Type B pancreatic cell (in vitro differentiated cells): ENCODE results near the gene ZCCHC7. TPM values are rescaled to one million over a fixed set of nuclear protein-coding genes. Genes with fewer than 3 reads are reported as not detected.
"Not testable (repeated sequence)": the region's sequence is repeated elsewhere in the genome, so short reads cannot be mapped to it uniquely, and the experiment has no call there.

Source experiments
- DNase-seq: peaks from one replicate; pipeline ENCODE4 v3.0.0; 2021; ENCODE audit warnings: mixed read lengths; ENCODE audit not compliant: unreplicated experiment; ENCODE audit errors: extremely low spot score
- H3K27ac Mint-ChIP-seq: 2 replicates; pipeline ENCODE4 v1.8.0; 2021; ENCODE audit warnings: mild to moderate bottlenecking, mixed read lengths
- H3K27me3 Mint-ChIP-seq: 2 replicates; pipeline ENCODE4 v1.8.0; 2021; ENCODE audit warnings: mixed read lengths
- H3K36me3 Mint-ChIP-seq: 2 replicates; pipeline ENCODE4 v1.8.0; 2021; ENCODE audit warnings: mixed read lengths
- H3K4me1 Mint-ChIP-seq: one replicate; pipeline ENCODE4 v1.8.0; 2021; ENCODE audit warnings: mixed read lengths; ENCODE audit not compliant: unreplicated experiment
- H3K4me3 Mint-ChIP-seq: 2 replicates; pipeline ENCODE4 v1.8.0; 2021; ENCODE audit warnings: mild to moderate bottlenecking, mixed read lengths
- H3K9me3 Mint-ChIP-seq: 2 replicates; pipeline ENCODE4 v1.8.0; 2021; ENCODE audit warnings: mixed read lengths
- long read RNA-seq: library from polyadenylated mRNA; unstranded; transcript quantifications from one replicate; pipeline ENCODE4 v2.0.0, GENCODE V29; 2020
- total RNA-seq: library from RNA; stranded (reverse); gene quantifications from 2 replicates; pipeline ENCODE4 v1.2.1, GENCODE V29; 2021; ENCODE audit warnings: low replicate concordance
- TF ChIP-seq, protein P1 (sequence below): fragments of 200-600 bp; sonication (generic); conservative IDR thresholded peaks from 2 replicates; pipeline ENCODE4 v1.5.0; 2021; ENCODE audit warnings: antibody characterized with exemption, mild to moderate bottlenecking

The ZCCHC7 gene
- total RNA-seq: 20.3 and 23.0 TPM in 2 replicates
- long read RNA-seq, transcript ZCCHC7-202 (9 exons, 2,619 nt): major isoform, 31 of 94 reads
- long read RNA-seq, partial matches to known transcripts: 20 of 94 reads
- long read RNA-seq, other reads (novel, unspliced or antisense): 43 of 94 reads

DNA sequence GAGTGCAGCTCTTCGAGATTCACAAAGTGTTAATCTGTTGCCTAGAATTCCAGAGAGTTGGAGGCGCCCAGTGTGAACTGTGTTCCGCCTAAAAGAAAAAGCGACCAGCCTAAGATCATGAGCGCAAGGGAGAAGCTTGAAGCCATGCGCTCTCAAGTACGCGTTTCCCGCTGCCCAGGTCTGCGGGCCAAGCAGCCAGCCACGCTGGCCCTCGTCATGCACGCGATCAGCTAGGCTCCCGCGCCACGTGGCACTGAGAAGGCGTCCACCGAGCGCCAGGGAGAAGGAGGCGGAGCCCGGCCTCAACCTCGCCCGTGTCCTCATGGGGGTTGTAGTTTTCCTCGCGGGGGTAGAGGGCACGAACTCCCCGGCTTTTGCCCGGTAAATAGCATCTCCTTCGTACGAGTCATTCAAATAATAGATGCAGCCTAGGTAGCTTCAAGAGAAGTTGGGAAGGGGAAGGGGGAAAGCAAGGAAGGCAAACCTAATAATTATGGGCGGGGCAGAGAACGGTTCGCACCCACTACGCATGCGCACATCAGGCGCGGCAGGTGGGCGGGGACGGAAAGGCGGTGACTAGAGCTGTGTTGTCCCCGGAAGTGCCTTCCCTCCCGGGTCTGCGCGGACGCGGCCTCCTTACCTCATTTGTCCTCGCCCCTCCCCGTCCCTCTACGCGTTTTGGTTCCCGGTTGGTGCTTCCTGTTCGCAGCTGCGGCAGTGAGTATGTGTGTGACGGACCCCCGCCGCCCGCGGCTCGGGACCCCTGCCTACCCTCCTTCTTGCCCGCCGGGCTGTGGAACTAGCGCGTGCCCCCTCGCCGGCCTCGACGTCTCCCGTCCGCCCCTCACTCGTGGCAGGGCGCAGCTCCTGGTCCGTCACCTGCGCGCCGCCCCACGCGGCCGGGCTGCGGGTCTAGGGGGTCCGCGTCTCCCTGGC is at the start of gene ZCCHC7:
Gene ZCCHC7, plus strand, starts transcription at position 668 of the 936 bp plus-strand sequence.
- peak within 1 kb of the TSS; percentile 99 for H3K4me3 Mint-ChIP-seq
- H3K27ac Mint-ChIP-seq: peak within 1 kb of the TSS; percentile 100
- peaks cover 4% of the 10 kb centered on the region for H3K9me3 Mint-ChIP-seq
- peak; percentile 97 for DNase-seq
- H3K4me1 Mint-ChIP-seq: peaks cover 17% of the 10 kb centered on the region
- no peaks in the 10 kb centered on the region for H3K36me3 Mint-ChIP-seq
- TF ChIP-seq, protein P1, sequence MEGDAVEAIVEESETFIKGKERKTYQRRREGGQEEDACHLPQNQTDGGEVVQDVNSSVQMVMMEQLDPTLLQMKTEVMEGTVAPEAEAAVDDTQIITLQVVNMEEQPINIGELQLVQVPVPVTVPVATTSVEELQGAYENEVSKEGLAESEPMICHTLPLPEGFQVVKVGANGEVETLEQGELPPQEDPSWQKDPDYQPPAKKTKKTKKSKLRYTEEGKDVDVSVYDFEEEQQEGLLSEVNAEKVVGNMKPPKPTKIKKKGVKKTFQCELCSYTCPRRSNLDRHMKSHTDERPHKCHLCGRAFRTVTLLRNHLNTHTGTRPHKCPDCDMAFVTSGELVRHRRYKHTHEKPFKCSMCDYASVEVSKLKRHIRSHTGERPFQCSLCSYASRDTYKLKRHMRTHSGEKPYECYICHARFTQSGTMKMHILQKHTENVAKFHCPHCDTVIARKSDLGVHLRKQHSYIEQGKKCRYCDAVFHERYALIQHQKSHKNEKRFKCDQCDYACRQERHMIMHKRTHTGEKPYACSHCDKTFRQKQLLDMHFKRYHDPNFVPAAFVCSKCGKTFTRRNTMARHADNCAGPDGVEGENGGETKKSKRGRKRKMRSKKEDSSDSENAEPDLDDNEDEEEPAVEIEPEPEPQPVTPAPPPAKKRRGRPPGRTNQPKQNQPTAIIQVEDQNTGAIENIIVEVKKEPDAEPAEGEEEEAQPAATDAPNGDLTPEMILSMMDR: no peak
- peaks cover 6% of the 10 kb centered on the region for H3K27me3 Mint-ChIP-seq

DNA sequence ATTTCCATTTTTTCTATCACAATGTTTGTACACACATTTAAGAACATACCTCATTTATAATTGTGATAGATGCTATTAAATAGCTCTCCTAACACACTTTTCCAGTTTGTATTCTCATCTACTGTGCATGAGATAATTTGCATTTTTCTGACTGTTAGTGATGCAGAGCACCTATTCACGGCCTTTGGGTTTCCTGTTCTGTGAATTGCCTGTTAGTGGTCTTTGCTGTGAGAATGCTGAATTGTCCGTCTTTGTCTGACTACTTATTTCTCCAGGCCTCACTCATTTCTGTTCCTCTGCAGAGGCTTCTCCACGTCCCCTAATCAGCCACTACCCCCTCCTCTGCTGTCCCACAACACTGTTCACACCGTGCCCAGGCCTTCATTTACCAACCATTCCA is 45.6 kb upstream of the ZCCHC7 start:
- H3K4me1 Mint-ChIP-seq, H3K36me3 Mint-ChIP-seq, H3K4me3 Mint-ChIP-seq, H3K27ac Mint-ChIP-seq, H3K9me3 Mint-ChIP-seq, DNase-seq: not testable (repeated sequence)
- peaks cover 52% of the 10 kb centered on the region for H3K27me3 Mint-ChIP-seq

DNA sequence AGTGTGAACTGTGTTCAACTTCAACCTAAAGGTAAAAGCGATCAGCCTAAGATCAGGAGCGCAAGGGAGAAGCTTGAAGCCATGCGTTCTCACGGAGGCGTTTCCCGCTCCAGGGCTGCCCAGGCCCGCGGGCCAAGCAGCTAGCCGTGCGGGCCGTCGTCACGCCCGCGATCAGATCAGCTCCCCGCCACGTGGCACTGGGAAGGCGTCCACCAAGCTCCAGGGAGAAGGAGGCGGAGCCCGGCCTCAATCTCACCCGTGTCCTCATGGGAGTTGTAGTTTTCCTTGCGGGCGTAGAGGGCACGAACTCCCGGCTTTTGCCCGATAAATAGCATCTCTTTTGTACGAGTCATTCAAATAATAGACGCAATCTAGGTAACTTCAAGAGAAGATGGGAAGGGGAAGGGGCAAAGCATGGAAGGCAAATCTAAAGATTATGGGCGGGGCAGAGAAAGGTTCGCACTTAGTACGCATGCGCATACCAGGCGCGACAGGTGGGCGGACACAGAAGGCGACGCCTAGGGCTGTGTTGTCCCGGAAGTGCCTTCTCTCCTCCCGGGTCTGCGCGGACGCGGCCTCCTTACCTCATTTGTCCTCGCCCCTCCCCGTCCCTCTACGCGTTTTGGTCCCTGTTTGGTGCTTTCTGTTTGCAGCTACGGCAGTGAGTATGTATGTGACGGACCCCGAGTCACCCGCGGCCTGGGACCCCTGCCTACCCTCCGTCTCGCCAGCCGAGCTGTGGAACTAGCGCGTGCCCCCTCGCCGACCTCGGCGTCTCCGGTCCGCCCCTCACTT is 40.8 kb upstream of the ZCCHC7 start:
- H3K4me3 Mint-ChIP-seq: peak overlapping the region; percentile 99
- no peaks in the 10 kb centered on the region for H3K36me3 Mint-ChIP-seq
- peak overlapping the region; percentile 94 for H3K27ac Mint-ChIP-seq
- TF ChIP-seq, protein P1: no peak
- no peaks in the 10 kb centered on the region for H3K9me3 Mint-ChIP-seq
- H3K4me1 Mint-ChIP-seq: peaks cover 14% of the 10 kb centered on the region
- DNase-seq: peak; percentile 89
- H3K27me3 Mint-ChIP-seq: peaks cover 30% of the 10 kb centered on the region

DNA sequence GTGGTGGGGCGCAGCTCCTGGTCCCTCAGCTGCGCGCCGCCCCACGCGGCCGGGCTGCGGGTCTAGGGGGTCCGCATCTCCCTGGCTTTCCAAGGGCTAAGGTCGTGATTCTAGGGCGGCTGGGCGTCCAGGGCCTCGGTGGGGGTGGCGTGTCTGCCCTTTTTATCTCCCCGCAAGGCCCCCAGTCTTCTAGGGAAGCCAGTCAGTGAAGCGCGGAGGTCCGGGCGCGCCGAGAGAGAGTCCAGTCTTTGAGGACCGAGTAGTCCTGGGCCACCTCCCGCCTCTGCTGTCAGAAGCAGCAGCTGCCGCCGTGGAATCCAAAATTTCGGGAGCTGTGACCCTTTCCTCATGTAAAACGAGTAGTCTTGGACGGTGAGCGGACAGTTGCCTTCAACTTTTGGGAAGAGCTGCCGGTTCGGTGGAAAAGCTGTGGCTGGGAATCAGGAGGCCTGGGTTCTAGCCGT is 40.2 kb upstream of the ZCCHC7 start:
- Mint-ChIP-seq H3K4me1 (peaks cover 14% of the 10 kb centered on the region), H3K27me3 (peaks cover 23% of the 10 kb centered on the region), H3K4me3 (peak overlapping the region; percentile 99), H3K27ac (peak overlapping the region; percentile 94)
- not testable (repeated sequence) for DNase-seq, H3K36me3 Mint-ChIP-seq, H3K9me3 Mint-ChIP-seq

DNA sequence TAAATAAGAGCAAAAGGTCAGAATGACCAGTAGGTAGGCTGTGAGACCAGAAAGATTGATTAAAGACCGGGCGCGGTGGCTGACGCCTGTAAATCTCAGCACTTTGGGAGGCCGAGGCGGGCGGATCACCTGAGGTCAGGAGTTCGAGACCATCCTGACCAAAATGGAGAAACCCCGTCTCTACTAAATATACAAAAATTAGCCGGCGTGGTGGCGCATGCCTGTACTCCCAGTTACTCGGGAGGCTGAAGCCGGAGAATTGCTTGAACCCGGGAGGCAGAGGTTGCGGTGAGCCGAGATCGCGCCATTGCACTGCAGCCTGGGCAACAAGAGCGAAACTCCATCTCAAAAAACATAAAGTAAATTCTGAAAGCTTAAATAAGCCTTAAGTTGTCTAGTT is 38.9 kb upstream of the ZCCHC7 start:
- H3K36me3 Mint-ChIP-seq, DNase-seq, H3K9me3 Mint-ChIP-seq, H3K27ac Mint-ChIP-seq: not testable (repeated sequence)
- peak overlapping the region; percentile 99 for H3K4me3 Mint-ChIP-seq
- peaks cover 10% of the 10 kb centered on the region for H3K27me3 Mint-ChIP-seq
- peaks cover 14% of the 10 kb centered on the region for H3K4me1 Mint-ChIP-seq

DNA sequence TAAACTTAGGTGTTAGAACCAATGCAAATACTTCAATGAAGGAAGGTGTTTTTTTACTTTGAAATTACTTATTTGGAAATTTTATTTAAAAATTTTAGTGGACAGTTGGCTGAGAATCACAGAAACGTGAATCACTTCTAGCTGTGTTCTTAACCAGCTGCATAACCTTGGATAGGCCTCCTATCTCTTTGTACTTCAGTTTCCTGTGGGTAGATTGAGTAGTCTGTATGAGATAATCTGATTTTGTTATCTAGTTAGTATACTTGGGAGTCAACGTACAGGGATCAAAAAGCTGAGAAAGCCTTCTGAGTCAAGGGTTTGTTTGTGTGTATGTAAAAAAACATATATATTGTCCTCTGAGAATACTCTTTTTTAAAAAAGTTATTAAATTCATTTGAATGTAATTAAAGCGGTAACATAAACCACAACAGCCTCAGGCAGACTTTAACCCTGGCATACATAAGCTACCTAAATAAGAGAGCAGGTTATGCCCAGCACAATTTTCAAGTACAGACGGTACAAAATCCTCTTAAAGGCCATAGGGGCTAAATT is 38.1 kb upstream of the ZCCHC7 start:
- DNase-seq: no peak
- Mint-ChIP-seq H3K4me1 (peaks cover 14% of the 10 kb centered on the region), H3K36me3 (peaks cover 8% of the 10 kb centered on the region), H3K27me3 (peaks cover 9% of the 10 kb centered on the region), H3K27ac (no peak overlapping the region), H3K9me3 (no peaks in the 10 kb centered on the region), H3K4me3 (no peak overlapping the region)
- TF ChIP-seq, protein P1: no peak
